ENCODE results near the gene NPRL2. TPM values are rescaled to one million over a fixed set of nuclear protein-coding genes. Genes with fewer than 3 reads are reported as not detected.
"Not testable (repeated sequence)": the region's sequence is repeated elsewhere in the genome, so short reads cannot be mapped to it uniquely, and the experiment has no call there.

Gene NPRL2
- total RNA-seq, 1 donor from 2014 or later, result 21.6 TPM

DNA sequence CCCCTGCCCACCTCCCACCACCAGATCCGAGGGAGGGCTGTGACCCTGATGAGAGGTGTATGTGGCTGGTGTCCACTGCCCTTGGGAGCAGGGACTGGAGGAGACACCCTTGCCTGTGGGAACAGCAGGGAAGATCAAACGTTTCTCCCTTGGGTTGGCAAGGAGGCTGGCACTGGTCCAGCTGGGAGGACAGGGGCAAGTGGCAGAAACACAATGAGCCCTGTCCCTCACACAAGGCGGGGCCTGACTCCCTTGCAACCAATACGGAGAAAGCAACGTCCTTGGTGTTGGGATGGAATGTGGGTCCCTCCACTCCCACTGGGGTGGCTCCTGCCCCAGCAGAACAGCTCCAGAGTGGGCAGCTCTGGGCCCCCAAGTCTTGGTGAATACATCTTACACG lies 33.3 kb downstream of the NPRL2 start:
- ATAC-seq (no peak), DNase-seq (peak; percentile 73)
- H3K36me3 ChIP-seq, result peaks cover 33% of the 10 kb centered on the region
- H3K27ac ChIP-seq, result peak overlapping the region; percentile 79
- TF ChIP-seq, protein P1, sequence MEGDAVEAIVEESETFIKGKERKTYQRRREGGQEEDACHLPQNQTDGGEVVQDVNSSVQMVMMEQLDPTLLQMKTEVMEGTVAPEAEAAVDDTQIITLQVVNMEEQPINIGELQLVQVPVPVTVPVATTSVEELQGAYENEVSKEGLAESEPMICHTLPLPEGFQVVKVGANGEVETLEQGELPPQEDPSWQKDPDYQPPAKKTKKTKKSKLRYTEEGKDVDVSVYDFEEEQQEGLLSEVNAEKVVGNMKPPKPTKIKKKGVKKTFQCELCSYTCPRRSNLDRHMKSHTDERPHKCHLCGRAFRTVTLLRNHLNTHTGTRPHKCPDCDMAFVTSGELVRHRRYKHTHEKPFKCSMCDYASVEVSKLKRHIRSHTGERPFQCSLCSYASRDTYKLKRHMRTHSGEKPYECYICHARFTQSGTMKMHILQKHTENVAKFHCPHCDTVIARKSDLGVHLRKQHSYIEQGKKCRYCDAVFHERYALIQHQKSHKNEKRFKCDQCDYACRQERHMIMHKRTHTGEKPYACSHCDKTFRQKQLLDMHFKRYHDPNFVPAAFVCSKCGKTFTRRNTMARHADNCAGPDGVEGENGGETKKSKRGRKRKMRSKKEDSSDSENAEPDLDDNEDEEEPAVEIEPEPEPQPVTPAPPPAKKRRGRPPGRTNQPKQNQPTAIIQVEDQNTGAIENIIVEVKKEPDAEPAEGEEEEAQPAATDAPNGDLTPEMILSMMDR (IDR thresholded peaks at IDR 0.05), result no peak
- peaks cover 54% of the 10 kb centered on the region for H3K4me1 ChIP-seq
- H3K4me3 ChIP-seq, result peak overlapping the region; percentile 66
- no peaks in the 10 kb centered on the region for H3K27me3 ChIP-seq
- intact Hi-C loops (cut with DNase I), result no loop called here
- no peaks in the 10 kb centered on the region for H3K9me3 ChIP-seq

DNA sequence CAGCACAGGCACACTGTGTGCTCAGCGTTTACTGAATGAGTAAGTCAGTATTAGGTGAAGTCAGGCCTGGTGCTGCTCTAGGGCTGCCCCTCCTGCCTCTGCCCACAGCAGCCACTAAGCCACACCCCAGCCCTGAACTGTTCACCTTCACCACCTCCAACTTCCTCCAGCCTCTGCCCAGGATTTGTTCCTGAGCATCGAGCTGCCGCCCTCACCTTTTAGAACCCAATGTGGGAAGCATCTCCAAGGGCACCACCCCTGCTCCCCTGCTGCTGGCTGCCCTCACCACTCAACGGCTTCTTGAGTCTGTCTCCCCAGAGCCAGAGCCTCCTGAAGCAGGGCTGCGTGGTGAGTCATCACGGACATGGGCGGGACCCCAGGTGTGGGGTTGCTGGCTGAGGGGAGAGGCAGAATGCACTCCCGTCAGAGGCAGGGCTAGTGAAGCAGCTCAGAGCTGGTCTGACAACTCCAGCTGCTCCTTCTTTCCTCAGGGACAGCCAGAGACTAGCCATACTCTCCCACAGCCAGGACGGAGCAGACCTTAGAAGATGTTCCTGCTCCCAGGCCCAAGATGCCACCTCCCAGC lies 33.8 kb downstream of the NPRL2 start:
- Histone ChIP-seq H3K36me3 (peaks cover 33% of the 10 kb centered on the region), H3K27me3 (no peaks in the 10 kb centered on the region), H3K4me1 (peaks cover 49% of the 10 kb centered on the region), H3K9me3 (no peaks in the 10 kb centered on the region), H3K4me3 (peak overlapping the region; percentile 66), H3K27ac (peak overlapping the region; percentile 79)
- TF ChIP-seq, protein P1 (IDR thresholded peaks at IDR 0.05), result no peak
- ATAC-seq (peak; percentile 77), DNase-seq (peak; percentile 95)
- intact Hi-C loops (cut with DNase I), result no loop called here

GRCh38 chr3:50314816-50315215 lies 35.8 kb downstream of the NPRL2 start:
- TF ChIP-seq, protein P1 (IDR thresholded peaks at IDR 0.05), result no peak
- peaks cover 33% of the 10 kb centered on the region for H3K36me3 ChIP-seq

GRCh38 chr3:50314342-50314741 lies 36.2 kb downstream of the NPRL2 start:
- DNase-seq (peak; percentile 71), ATAC-seq (peak; percentile 19)
- H3K4me1 ChIP-seq, result peaks cover 36% of the 10 kb centered on the region
- H3K9me3 ChIP-seq, result no peaks in the 10 kb centered on the region
- peaks cover 29% of the 10 kb centered on the region for H3K36me3 ChIP-seq
- intact Hi-C loops (cut with DNase I), result no loop called here
- peak overlapping the region; percentile 65 for H3K27ac ChIP-seq
- TF ChIP-seq, protein P1 (IDR thresholded peaks at IDR 0.05), result no peak
- H3K4me3 ChIP-seq, result no peak overlapping the region
- no peaks in the 10 kb centered on the region for H3K27me3 ChIP-seq

More at GRCh38 chr3:50314816-50315215, 35.8 kb downstream of the NPRL2 start:
- Histone ChIP-seq H3K27me3 (no peaks in the 10 kb centered on the region), H3K27ac (peak overlapping the region; percentile 65), H3K4me3 (no peak overlapping the region), H3K9me3 (no peaks in the 10 kb centered on the region), H3K4me1 (peaks cover 41% of the 10 kb centered on the region)
- ATAC-seq (no peak), DNase-seq (no peak)
- intact Hi-C loops (cut with DNase I), result no loop called here

DNA sequence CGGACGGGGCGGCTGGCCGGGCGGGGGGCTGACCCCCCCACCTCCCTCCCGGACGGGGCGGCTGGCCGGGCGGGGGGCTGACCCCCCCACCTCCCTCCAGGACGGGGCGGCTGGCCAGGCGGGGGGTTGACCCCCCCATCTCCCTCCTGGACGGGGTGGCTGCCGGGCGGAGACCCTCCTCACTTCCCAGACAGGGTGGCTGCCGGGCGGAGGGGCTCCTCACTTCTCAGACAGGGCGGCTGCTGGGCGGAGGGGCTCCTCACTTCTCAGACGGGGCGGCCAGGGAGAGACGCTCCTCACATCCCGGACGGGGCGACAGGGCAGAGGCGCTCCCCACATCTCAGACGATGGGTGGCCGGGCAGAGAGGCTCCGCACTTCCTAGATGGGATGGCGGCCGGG lies 38.5 kb downstream of the NPRL2 start:
- peak overlapping the region; percentile 19 for H3K4me3 ChIP-seq
- H3K36me3 ChIP-seq, result peaks cover 10% of the 10 kb centered on the region
- intact Hi-C loops (cut with DNase I); H3K27me3 ChIP-seq; H3K27ac ChIP-seq; DNase-seq; ATAC-seq; H3K9me3 ChIP-seq: not testable (repeated sequence)
- H3K4me1 ChIP-seq, result peaks cover 15% of the 10 kb centered on the region

- TF ChIP-seq, protein P1 (IDR thresholded peaks at IDR 0.05), result no peak
- Histone ChIP-seq H3K36me3 (no peaks in the 10 kb centered on the region), H3K27me3 (no peaks in the 10 kb centered on the region), H3K4me1 (peaks cover 23% of the 10 kb centered on the region), H3K9me3 (no peaks in the 10 kb centered on the region), H3K27ac (no peak overlapping the region), H3K4me3 (no peak overlapping the region)
- DNase-seq (no peak), ATAC-seq (no peak)
- intact Hi-C loops (cut with DNase I), result no loop called here
These were observed 46.0 kb downstream of the NPRL2 start for GRCh38 chr3:50304601-50305000.
